Fibroblast of skin of left biceps (primary cell): Measurements from ENCODE around the gene ACP2.

ENCODE experiments used
- DNase-seq, 2 experiments: peaks; one replicate each; pipeline ENCODE4 v3.0.0-alpha.2; 2013; ENCODE audit warnings: low read depth in 2 of 2

ACP2 gene, protein sequence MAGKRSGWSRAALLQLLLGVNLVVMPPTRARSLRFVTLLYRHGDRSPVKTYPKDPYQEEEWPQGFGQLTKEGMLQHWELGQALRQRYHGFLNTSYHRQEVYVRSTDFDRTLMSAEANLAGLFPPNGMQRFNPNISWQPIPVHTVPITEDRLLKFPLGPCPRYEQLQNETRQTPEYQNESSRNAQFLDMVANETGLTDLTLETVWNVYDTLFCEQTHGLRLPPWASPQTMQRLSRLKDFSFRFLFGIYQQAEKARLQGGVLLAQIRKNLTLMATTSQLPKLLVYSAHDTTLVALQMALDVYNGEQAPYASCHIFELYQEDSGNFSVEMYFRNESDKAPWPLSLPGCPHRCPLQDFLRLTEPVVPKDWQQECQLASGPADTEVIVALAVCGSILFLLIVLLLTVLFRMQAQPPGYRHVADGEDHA

DNA sequence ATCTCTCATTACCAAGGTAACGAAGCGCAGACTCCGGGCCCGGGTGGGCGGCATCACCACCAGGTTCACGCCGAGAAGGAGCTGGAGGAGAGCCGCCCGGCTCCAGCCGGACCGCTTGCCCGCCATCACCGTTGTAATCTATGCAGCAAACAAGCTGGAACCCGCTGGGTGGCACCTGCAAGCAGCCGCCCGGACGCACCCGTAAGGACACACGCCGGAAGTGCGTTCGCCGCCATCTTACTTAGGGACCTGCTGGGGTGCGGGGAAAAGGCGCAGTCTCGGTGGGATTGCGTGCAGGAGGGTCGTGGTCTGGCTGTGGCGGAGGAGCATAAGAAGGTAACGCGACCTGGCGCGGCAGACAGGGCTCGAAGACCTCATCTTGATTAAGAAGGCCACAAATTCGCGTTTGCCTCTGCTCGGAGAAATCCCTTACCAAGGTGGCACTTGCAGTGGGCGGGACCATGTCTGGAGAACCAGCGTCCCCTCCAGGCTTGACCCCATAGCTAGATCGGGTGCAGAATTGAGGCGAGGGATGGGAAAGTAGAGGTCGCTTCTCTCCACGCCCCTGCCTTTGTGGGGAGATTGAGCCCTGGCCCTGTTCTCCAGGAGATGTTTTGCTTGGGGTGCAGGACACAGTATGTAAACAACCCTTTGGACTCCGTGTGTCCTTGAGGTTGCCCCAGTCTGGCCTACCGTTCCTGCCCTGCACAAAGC, at the start of gene ACP2:
TSS of gene ACP2 (minus strand) at position 151 of the 714 bp plus-strand sequence. CDS start at position 126, 25 bp downstream.
- peak; percentile 61 to 67 for DNase-seq

DNA sequence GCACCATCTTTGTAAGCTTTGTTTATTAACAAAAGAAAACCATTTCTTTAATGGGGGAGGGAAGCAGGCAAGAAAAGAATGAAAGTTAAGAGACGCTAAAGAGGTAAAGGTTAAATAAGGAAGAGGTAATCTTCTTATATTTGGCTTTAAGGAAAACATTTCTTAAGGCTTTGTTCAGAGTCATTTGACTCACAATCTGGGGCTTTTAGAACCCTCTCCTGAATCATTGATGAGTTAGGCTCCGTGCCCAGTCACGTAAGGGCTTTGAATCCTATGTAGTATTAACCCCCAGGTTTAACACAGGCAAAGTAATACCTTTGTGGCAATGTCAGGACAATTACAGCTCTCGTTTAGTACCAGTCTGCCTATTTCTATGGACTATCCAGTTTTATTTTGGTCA, 47.4 kb upstream of the ACP2 start:
- no peak for DNase-seq

DNA sequence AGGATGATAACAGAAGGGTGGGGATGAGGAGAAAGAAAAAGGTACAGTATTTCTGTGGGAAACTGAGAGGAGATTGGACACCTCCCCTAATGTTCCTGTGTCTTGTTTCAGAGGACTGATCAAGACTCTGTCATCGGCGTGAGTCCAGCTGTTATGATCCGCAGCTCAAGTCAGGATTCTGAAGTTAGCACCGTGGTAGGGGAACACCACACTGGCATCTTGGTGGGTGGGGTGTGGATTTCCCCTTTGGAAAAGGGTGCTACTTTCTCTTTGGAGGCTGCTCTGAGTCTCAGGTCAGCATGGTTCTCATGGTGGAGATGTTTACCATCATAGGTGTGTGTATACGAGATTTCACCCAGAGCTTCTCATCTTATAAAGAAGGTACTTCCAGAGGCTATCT, 46.8 kb upstream of the ACP2 start:
- DNase-seq: no peak

DNA sequence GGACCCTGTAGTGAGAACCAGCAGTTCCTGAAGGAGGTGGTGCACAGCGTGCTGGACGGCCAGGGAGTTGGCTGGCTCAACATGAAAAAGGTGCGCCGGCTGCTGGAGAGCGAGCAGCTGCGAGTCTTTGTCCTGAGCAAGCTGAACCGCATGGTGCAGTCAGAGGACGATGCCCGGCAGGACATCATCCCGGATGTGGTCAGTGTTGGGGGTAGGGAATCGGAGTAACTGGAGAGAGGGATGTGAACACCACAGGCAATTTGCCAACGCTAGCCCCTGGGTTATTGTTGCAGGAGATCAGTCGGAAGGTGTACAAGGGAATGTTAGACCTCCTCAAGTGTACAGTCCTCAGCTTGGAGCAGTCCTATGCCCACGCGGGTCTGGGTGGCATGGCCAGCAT, 41.2 kb upstream of the ACP2 start:
- DNase-seq: no peak

DNA sequence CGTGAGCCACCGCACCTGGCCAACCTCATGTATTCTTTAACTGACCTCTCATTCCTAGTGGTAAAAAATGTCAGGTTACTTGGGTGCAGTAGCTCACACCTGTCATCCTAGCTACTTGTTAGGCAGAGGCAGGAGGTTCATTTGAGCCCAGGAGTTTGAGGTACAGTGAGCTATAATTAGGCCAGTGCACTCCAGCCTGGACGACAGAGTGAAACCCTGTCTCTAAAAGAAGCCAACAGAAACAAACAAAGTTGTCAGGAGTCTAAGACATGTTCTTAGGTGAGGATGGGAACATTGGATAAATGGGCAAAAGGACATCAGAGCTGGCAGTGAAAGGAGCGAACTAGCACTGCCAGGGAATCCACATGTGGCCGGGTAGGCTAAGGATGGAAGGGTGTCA, 39.5 kb upstream of the ACP2 start:
- no peak for DNase-seq

DNA sequence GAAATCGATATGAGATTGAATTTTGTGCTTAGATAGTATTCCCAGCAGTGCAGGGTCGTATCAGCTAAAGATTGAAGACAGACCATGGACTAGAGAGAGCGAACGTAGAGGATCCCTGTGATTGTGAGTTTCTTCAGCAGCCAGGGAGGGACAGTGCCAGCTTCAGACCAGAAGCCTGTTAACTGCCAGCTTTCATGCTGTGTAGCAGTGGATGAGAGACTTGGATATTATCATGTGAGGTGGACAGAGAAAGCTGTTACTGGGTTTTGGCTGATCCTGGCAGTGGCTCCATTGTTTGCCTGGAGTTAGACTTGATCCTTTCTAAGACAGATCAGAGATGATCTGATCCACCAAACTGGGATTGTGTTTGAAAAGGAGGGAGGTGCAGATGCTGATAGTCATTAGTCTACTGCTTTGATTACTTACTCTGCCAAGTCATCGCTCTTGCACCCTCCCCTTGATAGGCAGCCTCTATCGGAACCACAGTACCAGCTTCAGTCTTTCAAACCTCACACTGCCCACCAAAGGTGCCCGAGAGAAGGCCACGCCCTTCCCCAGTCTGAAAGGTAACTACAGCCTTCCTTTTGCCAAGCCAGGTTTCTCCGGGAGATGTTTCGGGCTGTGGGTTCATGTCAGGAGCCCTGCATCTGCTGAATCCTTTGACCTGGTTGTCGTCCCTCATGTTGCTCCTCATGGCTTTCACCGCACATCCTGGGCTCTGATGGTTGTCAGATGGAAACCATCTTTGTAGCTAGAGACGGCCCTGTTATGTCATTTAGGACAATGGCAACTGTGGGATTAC, 37.6 kb upstream of the ACP2 start:
- no peak for DNase-seq

DNA sequence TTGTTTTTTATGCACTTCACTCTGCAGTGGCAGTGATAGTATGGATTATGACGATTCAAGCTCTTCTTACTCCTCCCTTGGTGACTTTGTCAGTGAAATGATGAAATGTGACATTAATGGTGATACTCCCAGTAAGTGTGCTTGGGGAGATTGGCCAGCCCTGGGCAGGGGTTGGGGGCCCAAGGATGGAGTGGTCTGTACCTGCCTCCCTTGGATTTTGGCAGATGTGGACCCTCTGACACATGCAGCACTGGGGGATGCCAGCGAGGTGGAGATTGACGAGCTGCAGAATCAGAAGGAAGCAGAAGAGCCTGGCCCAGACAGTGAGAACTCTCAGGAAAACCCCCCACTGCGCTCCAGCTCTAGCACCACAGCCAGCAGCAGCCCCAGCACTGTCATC, 35.5 kb upstream of the ACP2 start:
- DNase-seq: no peak

DNA sequence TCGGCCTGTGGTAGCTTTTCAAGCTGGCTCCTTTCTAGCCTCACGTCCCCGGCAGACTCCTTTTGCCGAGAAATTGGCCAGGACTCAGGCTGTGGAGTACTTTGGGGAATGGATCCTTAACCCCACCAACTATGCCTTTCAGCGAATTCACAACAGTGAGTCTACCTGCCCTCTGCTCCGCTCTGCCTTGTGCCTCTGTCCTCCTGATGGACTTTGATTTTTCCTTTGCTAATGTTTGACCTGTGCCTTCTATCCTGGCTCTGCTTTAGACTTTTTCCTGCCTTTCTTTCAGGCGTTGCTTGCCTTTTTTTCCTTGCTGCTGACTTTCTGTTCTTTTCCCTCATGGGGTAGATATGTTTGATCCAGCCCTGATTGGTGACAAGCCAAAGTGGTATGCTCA, 33.8 kb upstream of the ACP2 start:
- DNase-seq: no peak

DNA sequence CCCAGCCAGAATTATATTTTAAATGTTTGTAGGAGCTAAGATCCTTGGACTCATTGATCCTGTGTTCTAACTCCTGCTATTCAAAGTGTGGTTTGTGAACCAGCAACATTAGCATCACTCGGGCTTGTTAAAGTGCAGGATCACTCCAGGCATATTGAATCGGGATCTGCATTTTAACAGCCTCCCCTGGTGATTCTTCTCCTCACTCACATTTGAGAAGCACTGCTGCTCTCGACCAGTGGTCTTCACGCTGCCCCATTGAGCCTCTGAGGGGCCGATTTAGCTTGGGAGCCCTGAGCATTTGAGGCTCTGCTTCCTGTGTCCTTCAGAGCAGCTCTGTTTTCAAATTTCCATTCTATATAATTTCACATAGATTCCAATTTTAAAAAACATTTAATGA, 32.2 kb upstream of the ACP2 start:
- DNase-seq: no peak

DNA sequence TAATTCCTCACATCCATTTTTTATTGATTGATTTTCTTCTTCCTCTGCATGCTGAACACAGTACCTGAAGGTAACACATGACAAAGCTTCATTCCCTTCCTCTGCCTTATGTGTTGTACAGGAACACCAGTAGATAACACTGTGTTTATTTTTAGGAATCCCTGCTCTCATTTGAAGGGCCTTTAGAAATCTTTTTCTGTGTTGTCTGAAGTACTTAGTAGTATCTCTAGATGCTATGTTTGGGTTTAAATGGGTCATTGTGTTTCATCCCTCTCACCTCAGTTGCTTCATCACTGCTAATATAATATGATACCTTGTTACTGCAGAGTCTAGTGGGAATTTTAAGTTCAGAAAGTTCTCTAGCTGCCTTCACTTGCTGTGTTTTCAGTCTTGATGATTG, 31.5 kb upstream of the ACP2 start:
- no peak for DNase-seq

DNA sequence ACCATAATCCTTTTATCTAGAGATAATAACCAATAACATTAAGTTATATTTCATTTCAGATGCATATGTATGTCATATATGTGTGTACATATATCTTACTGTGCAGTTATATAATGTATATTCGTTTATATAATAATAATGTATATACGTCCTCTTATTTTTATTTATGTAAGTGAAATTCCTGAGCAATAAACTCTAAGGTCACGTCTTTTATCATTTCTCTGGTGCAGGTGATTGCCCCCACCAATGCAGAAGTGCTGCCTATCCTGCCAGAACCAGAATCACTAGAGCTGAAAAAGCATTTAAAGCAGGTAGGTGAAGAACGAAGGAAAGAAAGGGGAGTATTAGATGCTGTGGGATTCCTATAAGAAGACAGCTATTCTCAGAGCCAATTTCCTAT, 30.2 kb upstream of the ACP2 start:
- no peak for DNase-seq

DNA sequence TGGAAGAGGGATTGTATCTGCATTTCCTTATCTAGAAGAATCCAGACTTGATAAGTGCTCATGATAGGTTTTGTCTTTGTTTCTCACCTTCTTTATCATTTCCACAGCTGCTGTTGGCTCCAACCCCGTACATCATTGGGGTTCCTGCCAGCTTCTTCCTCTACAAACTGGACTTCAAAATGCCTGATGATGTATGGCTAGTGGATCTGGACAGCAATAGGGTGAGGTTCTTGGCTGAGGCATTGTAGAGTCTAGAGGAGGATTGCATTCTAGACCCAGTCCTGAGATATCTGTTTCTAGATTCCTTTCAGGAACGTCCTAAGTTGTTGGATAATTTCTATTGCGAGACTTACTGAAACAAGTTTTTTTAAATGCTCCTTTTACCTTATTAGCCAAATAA, 29.4 kb upstream of the ACP2 start:
- DNase-seq: no peak

DNA sequence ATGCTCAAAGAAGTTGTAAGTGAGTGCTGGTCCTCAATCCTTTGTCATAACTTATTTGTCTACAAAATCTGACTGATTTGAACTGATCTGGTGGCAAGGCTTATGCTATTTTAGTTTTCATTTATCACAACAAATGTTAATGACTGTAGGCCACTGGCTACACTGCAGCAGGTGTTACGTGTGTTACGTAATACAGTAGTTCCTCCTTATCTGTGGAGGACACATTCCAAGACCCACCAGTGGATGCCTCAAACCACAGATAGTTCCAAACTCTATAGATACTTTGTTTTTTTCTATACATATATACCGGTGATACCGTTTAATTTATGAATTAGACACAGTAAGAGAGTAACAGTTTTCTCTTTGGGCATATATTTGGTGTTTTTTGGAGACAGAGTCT, 28.3 kb upstream of the ACP2 start:
- DNase-seq: no peak

DNA sequence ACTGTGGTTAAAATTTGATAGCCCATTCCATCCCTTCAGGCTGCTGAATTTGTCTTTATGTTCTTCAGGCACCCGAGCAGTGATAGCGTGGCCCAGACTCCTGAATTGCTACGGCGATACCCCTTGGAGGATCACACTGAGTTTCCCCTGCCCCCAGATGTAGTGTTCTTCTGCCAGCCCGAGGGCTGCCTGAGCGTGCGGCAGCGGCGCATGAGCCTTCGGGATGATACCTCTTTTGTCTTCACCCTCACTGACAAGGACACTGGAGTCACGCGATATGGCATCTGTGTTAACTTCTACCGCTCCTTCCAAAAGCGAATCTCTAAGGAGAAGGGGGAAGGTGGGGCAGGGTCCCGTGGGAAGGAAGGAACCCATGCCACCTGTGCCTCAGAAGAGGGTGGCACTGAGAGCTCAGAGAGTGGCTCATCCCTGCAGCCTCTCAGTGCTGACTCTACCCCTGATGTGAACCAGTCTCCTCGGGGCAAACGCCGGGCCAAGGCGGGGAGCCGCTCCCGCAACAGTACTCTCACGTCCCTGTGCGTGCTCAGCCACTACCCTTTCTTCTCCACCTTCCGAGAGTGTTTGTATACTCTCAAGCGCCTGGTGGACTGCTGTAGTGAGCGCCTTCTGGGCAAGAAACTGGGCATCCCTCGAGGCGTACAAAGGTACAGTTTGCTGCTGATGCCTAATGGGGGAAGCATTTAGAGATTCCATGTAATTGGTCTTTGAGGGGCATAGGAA, 26.1 kb upstream of the ACP2 start:
- no peak for DNase-seq

DNA sequence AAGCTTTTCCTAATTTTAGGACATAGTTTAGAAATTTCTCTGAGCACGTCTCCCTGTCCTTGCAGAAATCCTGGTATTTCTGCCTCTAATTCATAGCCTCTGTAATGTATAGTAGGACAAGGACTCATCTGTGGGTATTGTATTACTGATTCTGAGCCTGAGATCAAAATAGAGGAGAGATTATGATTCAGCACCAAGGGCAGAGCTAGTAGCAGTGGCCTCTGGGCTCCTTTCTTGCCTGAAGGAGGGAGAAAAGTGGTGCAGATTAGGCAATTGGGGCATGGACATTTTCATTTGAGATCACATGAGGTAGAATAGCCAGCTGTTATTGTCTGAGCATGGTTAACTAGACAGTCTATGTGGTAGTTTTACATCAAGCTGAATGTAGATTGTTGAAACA, 24.1 kb upstream of the ACP2 start:
- DNase-seq: no peak

DNA sequence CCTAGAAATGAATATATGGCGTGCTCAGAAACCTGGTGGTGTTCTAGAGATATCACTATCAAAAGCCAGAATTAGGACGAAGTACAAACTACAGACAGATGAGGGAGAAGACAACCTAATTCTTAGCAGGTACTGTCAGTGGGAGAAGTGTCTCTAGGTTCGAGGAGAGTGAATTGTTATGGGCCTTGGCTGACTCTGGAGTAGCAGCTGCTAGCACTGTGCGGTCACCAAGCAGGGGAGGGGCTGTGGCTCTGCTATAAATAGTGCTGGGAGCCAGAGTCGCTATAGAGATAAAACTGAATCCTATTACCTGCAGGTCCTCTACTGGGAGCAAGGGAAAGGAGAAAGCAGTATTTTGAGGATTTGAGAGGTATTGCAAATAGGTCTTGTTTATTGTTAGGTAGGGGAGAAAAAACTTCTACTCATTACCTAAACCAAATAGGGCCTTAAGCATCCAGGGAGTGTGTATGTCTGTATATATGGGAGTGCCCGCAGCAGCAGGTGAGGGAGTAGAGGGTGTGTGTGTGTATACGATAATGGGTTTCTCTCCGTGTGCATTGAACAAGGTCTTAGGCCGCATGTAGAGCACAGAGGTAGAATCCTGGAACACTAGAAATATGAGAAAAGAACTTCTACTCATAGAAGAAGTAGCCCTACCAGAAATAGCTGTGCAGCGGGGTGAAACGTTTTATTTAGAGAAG, 23.5 kb upstream of the ACP2 start:
- DNase-seq: no peak

DNA sequence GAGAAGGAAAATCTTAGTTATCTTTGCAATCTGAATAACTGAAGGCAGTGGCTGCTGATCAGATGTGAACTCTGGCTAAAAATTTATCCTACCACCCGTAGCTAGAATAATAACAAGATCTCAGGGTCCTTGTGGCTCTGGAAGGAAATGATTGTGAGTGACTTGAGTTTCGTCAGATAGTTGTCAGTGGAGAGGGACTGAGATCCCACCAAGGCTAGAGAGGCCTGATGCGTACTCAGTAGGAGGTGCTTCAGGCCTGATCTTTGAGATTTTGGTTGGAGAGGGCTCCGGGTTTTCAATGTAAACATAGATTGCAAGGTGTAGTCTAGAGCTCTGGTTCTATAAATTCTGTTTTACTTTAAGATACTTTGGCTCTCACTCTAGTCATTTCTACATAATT, 22.7 kb upstream of the ACP2 start:
- no peak for DNase-seq

DNA sequence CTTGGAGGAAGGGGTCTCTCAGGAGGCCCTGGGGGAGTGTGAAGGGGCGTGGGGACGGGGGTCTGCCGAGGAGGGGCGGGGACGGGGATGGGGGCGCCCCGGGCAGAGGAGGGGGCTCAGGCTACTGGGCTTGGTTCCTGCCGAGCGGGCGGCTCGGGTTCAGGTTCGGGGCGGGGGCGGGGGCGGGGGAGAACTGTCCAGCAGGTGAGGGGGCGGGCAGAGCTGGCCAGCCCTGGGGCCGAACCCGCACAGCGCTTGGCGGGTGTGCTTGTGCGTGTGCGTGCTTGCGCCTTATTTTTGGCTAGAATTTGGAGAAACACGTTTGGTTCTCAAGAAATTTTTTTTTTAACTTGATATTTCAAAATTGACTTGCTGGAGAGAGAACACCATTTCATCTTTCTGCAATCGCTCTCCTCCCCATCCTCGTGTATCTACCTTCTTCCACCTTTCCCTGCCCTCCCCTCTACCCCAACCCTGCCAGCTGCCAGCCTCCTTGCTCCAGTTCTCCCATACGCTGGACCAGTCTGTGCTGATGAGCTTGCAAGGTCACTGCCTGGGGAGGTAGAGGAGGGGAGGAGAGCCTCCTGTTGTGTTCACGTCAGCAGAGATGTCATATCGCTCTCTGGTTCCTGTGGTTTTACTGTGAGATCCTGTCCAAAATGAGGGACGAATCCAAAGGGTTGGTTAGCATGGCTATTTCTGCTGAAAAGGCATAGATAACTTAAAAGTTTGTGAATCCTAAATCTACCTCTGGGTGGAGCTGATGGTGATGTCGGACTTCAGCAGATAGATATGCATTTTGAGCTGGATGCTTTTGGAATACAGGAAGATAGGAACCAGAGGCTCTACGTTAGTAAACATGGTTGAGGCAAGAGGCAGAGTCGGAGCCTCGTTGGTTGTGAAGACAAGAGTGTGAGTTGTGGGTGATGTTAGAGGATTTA, 22.0 kb upstream of the ACP2 start:
- DNase-seq: no peak

DNA sequence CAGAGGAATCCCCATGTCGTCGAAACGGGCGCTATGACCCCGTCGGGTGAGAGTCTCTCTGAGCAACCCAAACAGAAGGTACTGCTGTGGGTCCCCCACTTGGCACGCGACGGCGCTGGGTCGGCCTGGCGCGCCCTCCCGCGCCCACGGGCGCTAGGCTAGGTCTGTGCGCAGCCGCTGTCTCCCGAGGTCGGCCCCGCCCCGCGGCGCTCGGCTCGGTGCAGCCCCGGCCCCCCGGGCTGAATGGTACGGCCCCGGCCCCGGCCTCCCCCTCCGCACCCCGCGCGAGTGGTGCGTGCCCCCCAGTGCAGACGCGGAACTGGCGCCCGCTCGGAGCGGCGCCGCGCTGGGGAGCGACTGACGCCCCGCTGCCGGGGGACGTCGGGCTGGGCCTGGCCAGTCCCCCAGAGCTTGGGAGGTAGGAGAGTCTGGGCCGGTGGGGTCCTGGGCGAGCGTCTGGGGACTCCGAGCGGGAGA, 21.3 kb upstream of the ACP2 start, which contains the start of gene MADD:
TSS of gene MADD (plus strand) at position 305 of the 477 bp plus-strand sequence.
- peak; percentile 65 to 69 for DNase-seq
